OCI-LY1 (cell line): ENCODE data around the gene PTPN12.

Source experiments
- H2AFZ ChIP-seq: fragments of 200-600 bp; sonication (generic), shearing (Covaris generic); 2 replicates; pipeline ENCODE4 v1.6.0; 2014; ENCODE audit warnings: antibody characterized with exemption, mild to moderate bottlenecking, low read length
- H3F3A ChIP-seq: fragments of 200-600 bp; sonication (generic), shearing (Covaris generic); 2 replicates; pipeline ENCODE4 v1.6.0; 2014; ENCODE audit warnings: mild to moderate bottlenecking, antibody characterized with exemption, low read length, moderate library complexity; ENCODE audit not compliant: insufficient read depth
- H3K27ac ChIP-seq: fragments of 200-600 bp; sonication (generic); 2 replicates; pipeline ENCODE4 v1.5.1; 2014; ENCODE audit warnings: low read length, mixed run types, mild to moderate bottlenecking, low read depth; ENCODE audit not compliant: poor library complexity, severe bottlenecking
- H3K27me3 ChIP-seq: fragments of 200-600 bp; sonication (generic); 2 replicates; pipeline ENCODE4 v1.6.0; 2014; ENCODE audit warnings: antibody characterized with exemption, mild to moderate bottlenecking, low read length, moderate library complexity; ENCODE audit not compliant: insufficient read depth
- H3K36me3 ChIP-seq: fragments of 200-600 bp; sonication (generic); 2 replicates; pipeline ENCODE4 v1.6.1; 2014; ENCODE audit warnings: mild to moderate bottlenecking, antibody characterized with exemption, low read length, moderate library complexity, mixed read lengths; ENCODE audit not compliant: insufficient read depth
- H3K4me1 ChIP-seq: fragments of 200-600 bp; sonication (generic); 2 replicates; pipeline ENCODE4 v1.5.1; 2014; ENCODE audit warnings: mild to moderate bottlenecking, low read length, moderate library complexity; ENCODE audit not compliant: insufficient read depth, severe bottlenecking
- H3K4me2 ChIP-seq: fragments of 200-600 bp; sonication (generic), shearing (Covaris generic); 2 replicates; pipeline ENCODE4 v1.6.1; 2014; ENCODE audit warnings: low read length
- H3K4me3 ChIP-seq: fragments of 200-600 bp; sonication (generic); 2 replicates; pipeline ENCODE4 v1.5.1; 2014; ENCODE audit warnings: low read length, low read depth, mild to moderate bottlenecking, mixed read lengths; ENCODE audit not compliant: poor library complexity, severe bottlenecking
- H3K79me2 ChIP-seq: fragments of 200-600 bp; shearing (Covaris generic); 2 replicates; pipeline ENCODE4 v1.6.1; 2016; ENCODE audit warnings: mixed run types, low read length, mixed read lengths; ENCODE audit not compliant: insufficient read depth
- H3K9ac ChIP-seq: fragments of 200-600 bp; sonication (generic), shearing (Covaris generic); 2 replicates; pipeline ENCODE4 v1.6.1; 2014; ENCODE audit warnings: mild to moderate bottlenecking, low read length, mixed read lengths
- H3K9me2 ChIP-seq: fragments of 200-600 bp; sonication (generic), shearing (Covaris generic); 2 replicates; pipeline ENCODE4 v1.6.1; 2014; ENCODE audit warnings: low read depth, mild to moderate bottlenecking, low read length, mixed read lengths
- H3K9me3 ChIP-seq: fragments of 200-600 bp; shearing (Covaris generic); 2 replicates; pipeline ENCODE4 v1.6.1; 2014; ENCODE audit warnings: low read length, mixed read lengths
- H4K20me1 ChIP-seq: fragments of 200-600 bp; sonication (generic), shearing (Covaris generic); 2 replicates; pipeline ENCODE4 v1.6.0; 2016; ENCODE audit warnings: mild to moderate bottlenecking, low read length; ENCODE audit not compliant: insufficient read depth
- EZH2 ChIP-seq: fragments of 200-600 bp; sonication (generic), shearing (Covaris generic); IDR thresholded peaks from 2 replicates; pipeline ENCODE4 v1.8.0; 2017; ENCODE audit warnings: borderline replicate concordance, mixed run types, mild to moderate bottlenecking, antibody characterized with exemption, low read length, moderate library complexity, mixed read lengths
- TF ChIP-seq, protein P1 (sequence below): fragments of 200-600 bp; sonication (generic), shearing (Covaris generic); IDR thresholded peaks from 2 replicates; pipeline ENCODE4 v1.5.1; 2017; ENCODE audit warnings: mild to moderate bottlenecking, antibody characterized with exemption, low read length, moderate library complexity, mixed read lengths

PTPN12 gene

GRCh38 chr7:77498659-77499379 is 38.3 kb upstream of the PTPN12 start:
- Histone ChIP-seq H3F3A (no peaks in the 10 kb centered on the region), H2AFZ (no peak overlapping the region), H3K27ac (no peak overlapping the region), H3K36me3 (no peaks in the 10 kb centered on the region), H3K4me1 (no peaks in the 10 kb centered on the region), H3K27me3 (no peaks in the 10 kb centered on the region; the same call in 1 of the 2 replicates), H3K4me2 (no peak overlapping the region), H3K9ac (no peak overlapping the region), H3K9me2 (no peaks in the 10 kb centered on the region; the same call in none of the 2 replicates), H3K4me3 (no peak overlapping the region), H3K79me2 (no peaks in the 10 kb centered on the region), H4K20me1 (no peaks in the 10 kb centered on the region), H3K9me3 (peaks cover 6% of the 10 kb centered on the region)
- TF ChIP-seq, protein P1, sequence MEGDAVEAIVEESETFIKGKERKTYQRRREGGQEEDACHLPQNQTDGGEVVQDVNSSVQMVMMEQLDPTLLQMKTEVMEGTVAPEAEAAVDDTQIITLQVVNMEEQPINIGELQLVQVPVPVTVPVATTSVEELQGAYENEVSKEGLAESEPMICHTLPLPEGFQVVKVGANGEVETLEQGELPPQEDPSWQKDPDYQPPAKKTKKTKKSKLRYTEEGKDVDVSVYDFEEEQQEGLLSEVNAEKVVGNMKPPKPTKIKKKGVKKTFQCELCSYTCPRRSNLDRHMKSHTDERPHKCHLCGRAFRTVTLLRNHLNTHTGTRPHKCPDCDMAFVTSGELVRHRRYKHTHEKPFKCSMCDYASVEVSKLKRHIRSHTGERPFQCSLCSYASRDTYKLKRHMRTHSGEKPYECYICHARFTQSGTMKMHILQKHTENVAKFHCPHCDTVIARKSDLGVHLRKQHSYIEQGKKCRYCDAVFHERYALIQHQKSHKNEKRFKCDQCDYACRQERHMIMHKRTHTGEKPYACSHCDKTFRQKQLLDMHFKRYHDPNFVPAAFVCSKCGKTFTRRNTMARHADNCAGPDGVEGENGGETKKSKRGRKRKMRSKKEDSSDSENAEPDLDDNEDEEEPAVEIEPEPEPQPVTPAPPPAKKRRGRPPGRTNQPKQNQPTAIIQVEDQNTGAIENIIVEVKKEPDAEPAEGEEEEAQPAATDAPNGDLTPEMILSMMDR, result no peak
- no peak for TF ChIP-seq EZH2

- Histone ChIP-seq H3K36me3 (no peaks in the 10 kb centered on the region), H3K9me3 (no peaks in the 10 kb centered on the region; the same call in 1 of the 2 replicates), H3K79me2 (no peaks in the 10 kb centered on the region), H3K27me3 (no peaks in the 10 kb centered on the region), H3K9ac (no peak overlapping the region), H3F3A (no peaks in the 10 kb centered on the region), H2AFZ (no peak overlapping the region), H3K4me1 (no peaks in the 10 kb centered on the region), H3K27ac (no peak overlapping the region), H3K4me3 (no peak overlapping the region), H4K20me1 (no peaks in the 10 kb centered on the region), H3K9me2 (no peaks in the 10 kb centered on the region; the same call in none of the 2 replicates), H3K4me2 (no peak overlapping the region)
- TF ChIP-seq, protein P1, result no peak
- TF ChIP-seq EZH2, result no peak
These were observed 35.9 kb upstream of the PTPN12 start for GRCh38 chr7:77501192-77501515.

GRCh38 chr7:77504951-77505350 is 32.1 kb upstream of the PTPN12 start:
- no peak for TF ChIP-seq EZH2
- TF ChIP-seq, protein P1, result no peak
- Histone ChIP-seq H3K9me2 (no peaks in the 10 kb centered on the region), H3F3A (no peaks in the 10 kb centered on the region), H3K9me3 (no peaks in the 10 kb centered on the region), H3K4me2 (no peak overlapping the region), H3K27ac (no peak overlapping the region), H3K27me3 (no peaks in the 10 kb centered on the region), H3K36me3 (no peaks in the 10 kb centered on the region), H3K4me1 (no peaks in the 10 kb centered on the region), H3K79me2 (no peaks in the 10 kb centered on the region), H4K20me1 (no peaks in the 10 kb centered on the region), H3K4me3 (no peak overlapping the region), H3K9ac (no peak overlapping the region), H2AFZ (no peak overlapping the region)
